ENCODE results near the gene CCNI2.
"Not testable (repeated sequence)": the region's sequence is repeated elsewhere in the genome, so short reads cannot be mapped to it uniquely, and the experiment has no call there.

CCNI2 gene

GRCh38 chr5:132785365-132785764 lies 38.1 kb downstream of the CCNI2 start:
- DNase-seq = no peak

- no peak for DNase-seq
Measured at GRCh38 chr5:132785864-132786263, 38.6 kb downstream of the CCNI2 start.

DNA sequence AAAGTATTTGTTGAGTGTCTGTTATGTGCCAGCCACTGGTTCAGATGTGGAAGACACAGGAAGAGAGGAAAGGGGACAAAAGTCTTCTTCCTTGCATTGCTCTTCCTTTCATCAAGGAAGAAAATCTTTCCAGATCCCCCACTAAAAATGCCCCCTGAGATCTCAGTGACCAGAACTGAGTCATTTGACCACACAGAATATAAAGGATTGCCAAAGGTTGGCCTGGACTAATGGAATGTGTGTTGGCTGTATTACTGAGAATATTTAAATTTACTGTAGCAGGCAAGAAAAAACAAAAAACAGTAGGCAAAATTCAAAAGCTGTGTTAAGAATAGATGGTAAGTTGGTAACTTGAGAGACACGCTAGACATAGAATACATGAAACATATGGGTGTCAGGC lies 39.9 kb downstream of the CCNI2 start:
- no peak for DNase-seq

DNA sequence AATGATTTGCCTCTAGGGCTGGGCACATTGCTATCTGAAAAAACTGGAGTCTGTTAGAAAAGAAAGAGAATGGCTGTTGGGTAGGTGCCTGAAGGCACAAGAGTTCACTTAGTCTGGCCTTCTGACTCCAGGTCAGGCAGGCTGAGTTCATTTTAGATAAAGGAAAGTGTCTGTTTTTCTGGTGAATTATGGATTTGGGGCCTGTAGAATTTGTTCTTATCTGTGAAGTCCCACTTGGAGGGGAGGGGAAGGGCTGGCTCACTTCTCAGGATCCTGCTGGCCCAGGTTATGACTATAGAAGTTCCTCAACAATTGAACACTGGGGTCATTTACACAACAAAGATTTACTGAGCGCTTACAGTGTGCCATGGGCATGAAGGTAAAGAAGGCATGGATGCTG lies 41.3 kb downstream of the CCNI2 start:
- DNase-seq = no peak

DNA sequence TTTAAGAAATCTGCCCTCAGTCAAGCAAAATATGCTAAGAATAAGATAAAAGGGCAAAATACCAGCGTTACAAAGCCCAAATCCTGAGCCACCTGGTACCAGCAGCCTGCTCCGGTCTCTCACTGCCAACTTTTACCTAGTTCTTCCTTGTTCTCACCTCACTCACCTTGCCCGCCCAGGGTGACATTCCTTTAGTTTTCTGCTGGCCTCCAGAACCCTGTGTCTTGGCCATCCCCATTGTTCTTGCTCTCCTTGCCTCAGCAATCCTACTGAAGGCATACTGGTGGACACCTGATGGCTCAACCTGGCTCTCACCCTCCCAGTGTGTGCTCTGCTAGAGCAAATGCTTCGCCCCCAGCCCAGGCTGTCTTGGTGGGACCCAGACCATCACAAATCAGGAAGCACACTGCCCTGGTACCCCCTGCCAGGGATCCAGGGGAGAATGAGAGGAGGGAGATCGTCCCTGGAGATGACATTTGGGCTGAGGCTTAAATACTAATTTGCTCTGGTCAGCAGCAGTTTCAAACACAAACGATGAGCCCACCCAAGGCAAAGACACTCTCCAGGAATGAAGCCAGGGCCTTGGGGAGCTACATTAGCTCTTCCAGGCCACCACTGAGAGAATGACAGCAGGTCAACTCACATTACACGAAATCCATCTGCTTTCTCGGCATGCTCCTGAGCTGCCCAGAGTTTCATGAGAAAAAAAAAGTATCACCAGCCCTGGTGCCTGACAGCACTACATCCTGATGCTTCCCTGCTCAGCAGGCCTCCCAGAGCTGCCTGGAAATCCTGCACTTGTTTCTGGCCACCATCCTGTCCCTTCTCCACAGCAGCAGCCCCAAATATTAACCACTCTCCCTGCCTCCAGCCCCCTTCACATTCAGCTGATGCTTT lies 42.0 kb downstream of the CCNI2 start:
- no peak for DNase-seq

- DNase-seq = no peak
Measured at GRCh38 chr5:132790201-132790865, 43.1 kb downstream of the CCNI2 start.

- DNase-seq = no peak
Measured at GRCh38 chr5:132791026-132791425, 43.8 kb downstream of the CCNI2 start.

DNA sequence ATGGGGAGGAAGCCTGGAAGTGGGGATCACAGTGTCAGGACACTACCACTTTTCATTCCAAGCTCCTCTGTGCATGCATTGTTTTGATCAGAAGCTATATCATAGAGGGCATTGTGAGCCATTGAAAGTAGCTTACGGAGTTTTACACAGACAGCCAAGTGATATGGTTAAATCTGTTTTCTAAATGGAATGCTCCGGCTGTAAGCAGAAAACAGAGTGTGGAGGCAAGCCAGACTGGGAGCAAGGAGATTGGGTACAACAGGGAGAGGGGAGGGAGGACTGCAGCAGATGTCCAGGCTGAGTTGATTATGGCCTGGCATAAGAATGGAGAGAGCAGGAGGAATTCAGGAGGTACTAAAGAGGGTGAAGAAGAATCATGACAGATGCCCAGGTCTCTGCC lies 50.4 kb downstream of the CCNI2 start:
- no peak for DNase-seq

GRCh38 chr5:132799392-132799791 lies 52.2 kb downstream of the CCNI2 start:
- no peak for DNase-seq

DNA sequence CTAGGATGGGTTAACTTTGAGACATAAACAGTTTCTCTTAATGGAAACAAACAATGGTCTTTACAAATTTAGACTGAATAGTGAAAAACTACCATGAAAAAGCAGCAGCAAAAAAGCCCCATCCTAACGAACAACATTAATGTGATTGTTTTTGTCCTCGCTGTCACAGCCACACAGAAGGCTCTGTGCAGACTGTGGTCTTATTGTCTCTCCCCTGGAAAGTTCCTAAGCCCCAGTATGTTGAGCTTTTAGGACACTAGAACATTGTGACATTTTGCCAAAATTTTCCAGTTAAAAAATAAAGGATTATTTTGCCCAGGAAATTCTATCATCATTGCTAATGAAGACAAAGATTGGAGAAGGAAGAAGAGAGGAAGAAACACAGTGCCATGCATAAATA lies 53.3 kb downstream of the CCNI2 start:
- no peak for DNase-seq

DNA sequence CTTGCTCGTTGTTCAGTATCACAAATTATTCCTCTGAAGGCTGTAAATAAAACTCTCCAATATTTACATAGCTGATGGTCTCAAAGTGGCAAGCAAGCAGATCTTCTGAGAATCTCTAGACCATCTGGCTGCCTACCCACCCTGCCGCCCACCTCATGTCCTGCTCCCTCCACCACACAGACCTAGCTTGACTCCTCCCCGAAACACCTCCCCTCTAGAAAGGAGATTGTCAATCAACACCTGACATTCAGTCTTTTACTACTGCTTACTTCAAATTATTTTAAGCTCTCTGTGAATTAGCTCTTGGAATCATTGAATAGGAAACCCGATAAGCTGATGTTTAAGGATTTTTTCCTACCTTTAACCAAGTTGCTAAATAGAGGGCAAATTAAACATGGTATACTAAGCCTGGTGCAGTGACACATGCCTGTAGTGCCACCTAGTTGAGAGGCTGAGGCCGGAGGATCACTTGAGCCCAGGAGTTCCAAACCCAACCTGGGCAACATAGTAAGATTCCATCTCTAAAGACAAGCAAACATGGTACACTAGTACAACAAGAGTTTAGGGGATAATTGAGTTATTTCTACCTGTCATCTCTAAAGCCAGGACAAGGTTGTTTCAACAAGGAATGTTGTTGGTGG lies 54.9 kb downstream of the CCNI2 start:
- DNase-seq = no peak

DNA sequence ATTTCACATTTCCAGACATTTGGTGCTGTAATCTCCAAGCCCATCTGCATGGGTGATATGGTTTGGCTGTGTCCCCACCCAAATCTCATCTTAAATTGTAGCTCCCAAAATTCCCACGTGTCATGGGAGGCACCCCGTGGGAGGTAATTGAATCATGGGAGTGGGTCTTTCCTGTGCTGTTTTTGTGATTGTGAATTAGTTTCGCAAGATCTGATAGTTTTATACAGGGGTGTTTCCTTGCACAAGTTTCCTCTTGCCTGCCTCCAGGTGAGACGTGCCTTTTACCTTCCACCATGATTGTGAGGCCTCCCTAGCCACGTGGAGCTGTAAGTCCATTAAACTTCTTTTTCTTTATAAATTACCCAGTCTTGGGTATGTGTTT lies 55.5 kb downstream of the CCNI2 start:
- not testable (repeated sequence) for DNase-seq
